ENCODE data around the gene CLMN.

Gene CLMN

DNA sequence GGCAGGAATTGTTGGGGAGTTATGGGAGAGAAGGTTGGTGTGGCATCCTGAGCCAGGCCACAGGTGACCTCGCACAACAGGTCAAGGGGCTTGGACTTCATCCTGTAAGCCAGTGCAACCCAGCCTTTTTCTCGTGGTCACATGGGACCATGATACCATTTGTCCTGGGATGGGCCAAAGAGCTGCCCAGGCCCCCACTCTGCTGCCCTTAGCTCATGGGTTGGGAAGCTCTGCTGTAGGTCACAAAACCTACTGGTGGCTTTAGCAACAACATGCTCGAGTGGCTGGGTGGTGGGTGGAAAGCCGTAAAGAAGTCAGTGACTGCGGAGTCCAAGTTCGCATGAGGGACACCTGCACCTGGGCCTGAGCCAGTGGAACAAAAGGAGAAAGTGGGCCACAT lies 4.6 kb downstream of the CLMN start:
- DNase-seq (ENCODE audit: low read depth in 1 of 2, low spot score in 1 of 2), result no peak
- H3K4me3 ChIP-seq (replicated peaks; ENCODE audit: insufficient read depth, low read length), result no peak overlapping the region
- H3K27me3 ChIP-seq (ENCODE audit: insufficient read depth, poor library complexity, severe bottlenecking), result no peaks in the 10 kb centered on the region
- H3K27ac ChIP-seq (replicated peaks), result no peak overlapping the region
- TF ChIP-seq, protein P1, sequence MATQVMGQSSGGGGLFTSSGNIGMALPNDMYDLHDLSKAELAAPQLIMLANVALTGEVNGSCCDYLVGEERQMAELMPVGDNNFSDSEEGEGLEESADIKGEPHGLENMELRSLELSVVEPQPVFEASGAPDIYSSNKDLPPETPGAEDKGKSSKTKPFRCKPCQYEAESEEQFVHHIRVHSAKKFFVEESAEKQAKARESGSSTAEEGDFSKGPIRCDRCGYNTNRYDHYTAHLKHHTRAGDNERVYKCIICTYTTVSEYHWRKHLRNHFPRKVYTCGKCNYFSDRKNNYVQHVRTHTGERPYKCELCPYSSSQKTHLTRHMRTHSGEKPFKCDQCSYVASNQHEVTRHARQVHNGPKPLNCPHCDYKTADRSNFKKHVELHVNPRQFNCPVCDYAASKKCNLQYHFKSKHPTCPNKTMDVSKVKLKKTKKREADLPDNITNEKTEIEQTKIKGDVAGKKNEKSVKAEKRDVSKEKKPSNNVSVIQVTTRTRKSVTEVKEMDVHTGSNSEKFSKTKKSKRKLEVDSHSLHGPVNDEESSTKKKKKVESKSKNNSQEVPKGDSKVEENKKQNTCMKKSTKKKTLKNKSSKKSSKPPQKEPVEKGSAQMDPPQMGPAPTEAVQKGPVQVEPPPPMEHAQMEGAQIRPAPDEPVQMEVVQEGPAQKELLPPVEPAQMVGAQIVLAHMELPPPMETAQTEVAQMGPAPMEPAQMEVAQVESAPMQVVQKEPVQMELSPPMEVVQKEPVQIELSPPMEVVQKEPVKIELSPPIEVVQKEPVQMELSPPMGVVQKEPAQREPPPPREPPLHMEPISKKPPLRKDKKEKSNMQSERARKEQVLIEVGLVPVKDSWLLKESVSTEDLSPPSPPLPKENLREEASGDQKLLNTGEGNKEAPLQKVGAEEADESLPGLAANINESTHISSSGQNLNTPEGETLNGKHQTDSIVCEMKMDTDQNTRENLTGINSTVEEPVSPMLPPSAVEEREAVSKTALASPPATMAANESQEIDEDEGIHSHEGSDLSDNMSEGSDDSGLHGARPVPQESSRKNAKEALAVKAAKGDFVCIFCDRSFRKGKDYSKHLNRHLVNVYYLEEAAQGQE (IDR thresholded peaks at IDR 0.05; ENCODE audit: insufficient replicate concordance, low read depth), result no peak

DNA sequence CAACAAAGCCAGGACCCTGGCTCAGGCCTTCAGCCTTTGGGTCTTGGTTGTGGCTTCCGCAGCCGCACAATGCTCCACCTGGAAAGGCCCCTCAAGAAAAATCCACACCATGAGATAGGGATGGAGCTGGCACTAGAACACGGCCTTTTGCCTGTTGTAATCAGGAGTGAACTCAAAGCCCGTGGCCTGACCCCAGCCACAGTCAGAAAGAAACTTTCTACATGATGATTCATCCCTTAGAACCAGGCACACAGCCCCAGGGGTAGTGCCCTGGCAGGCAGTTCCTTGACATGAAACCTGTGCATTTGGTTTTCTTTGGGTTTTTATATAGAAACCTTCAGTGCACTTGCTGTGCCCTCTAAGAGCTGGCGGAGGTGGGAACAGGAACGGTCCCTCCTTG lies 5.1 kb downstream of the CLMN start:
- Histone ChIP-seq H3K27me3 (ENCODE audit: insufficient read depth, poor library complexity, severe bottlenecking) (no peaks in the 10 kb centered on the region), H3K27ac (replicated peaks) (peak overlapping the region; percentile 61), H3K4me3 (replicated peaks; ENCODE audit: insufficient read depth, low read length) (no peak overlapping the region)
- DNase-seq (ENCODE audit: low read depth in 1 of 2, low spot score in 1 of 2), result peak; percentile 41 to 62
- TF ChIP-seq, protein P1 (IDR thresholded peaks at IDR 0.05; ENCODE audit: insufficient replicate concordance, low read depth), result no peak
- TF ChIP-seq, protein P2, sequence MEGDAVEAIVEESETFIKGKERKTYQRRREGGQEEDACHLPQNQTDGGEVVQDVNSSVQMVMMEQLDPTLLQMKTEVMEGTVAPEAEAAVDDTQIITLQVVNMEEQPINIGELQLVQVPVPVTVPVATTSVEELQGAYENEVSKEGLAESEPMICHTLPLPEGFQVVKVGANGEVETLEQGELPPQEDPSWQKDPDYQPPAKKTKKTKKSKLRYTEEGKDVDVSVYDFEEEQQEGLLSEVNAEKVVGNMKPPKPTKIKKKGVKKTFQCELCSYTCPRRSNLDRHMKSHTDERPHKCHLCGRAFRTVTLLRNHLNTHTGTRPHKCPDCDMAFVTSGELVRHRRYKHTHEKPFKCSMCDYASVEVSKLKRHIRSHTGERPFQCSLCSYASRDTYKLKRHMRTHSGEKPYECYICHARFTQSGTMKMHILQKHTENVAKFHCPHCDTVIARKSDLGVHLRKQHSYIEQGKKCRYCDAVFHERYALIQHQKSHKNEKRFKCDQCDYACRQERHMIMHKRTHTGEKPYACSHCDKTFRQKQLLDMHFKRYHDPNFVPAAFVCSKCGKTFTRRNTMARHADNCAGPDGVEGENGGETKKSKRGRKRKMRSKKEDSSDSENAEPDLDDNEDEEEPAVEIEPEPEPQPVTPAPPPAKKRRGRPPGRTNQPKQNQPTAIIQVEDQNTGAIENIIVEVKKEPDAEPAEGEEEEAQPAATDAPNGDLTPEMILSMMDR (IDR thresholded peaks at IDR 0.05; ENCODE audit: insufficient read depth, low read length), result no peak
- TF ChIP-seq POLR2AphosphoS5 (IDR thresholded peaks at IDR 0.05; ENCODE audit: low read depth), result no peak
- no peak for TF ChIP-seq SPI1 (IDR thresholded peaks at IDR 0.05; ENCODE audit: borderline replicate concordance, low read depth)
- no peak for TF ChIP-seq GABPA (IDR thresholded peaks at IDR 0.05; ENCODE audit: low read depth)

DNA sequence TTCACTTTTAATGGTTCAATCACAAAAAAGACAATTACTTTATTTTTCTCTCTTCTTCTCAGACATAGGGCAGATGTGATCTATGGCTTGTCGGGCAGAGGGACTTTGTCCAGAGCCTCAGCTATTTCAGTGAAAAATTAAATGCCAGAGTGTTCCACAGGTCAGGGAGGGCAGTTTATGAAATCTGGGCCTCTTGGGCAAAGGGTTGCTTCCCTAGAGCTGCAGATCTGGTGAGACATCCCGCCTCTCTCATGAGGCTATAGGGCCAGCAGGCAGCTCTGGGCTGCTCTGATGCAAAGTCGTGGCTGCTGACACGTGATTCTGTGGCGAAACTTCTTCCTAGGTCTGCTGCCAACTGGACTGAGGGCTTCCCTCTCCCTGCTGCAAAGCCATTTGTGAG lies 6.0 kb downstream of the CLMN start:
- Histone ChIP-seq H3K27me3 (ENCODE audit: insufficient read depth, poor library complexity, severe bottlenecking) (no peaks in the 10 kb centered on the region), H3K27ac (replicated peaks) (peak overlapping the region; percentile 61), H3K4me3 (replicated peaks; ENCODE audit: insufficient read depth, low read length) (no peak overlapping the region)
- peak; percentile 85 to 95 for DNase-seq (ENCODE audit: low read depth in 1 of 2, low spot score in 1 of 2)
- TF ChIP-seq SPI1 (IDR thresholded peaks at IDR 0.05; ENCODE audit: borderline replicate concordance, low read depth) (no peak), GABPA (IDR thresholded peaks at IDR 0.05; ENCODE audit: low read depth) (no peak), POLR2AphosphoS5 (IDR thresholded peaks at IDR 0.05; ENCODE audit: low read depth) (no peak)
- TF ChIP-seq, protein P1 (IDR thresholded peaks at IDR 0.05; ENCODE audit: insufficient replicate concordance, low read depth), result no peak
- TF ChIP-seq, protein P2 (IDR thresholded peaks at IDR 0.05; ENCODE audit: insufficient read depth, low read length), result no peak

DNA sequence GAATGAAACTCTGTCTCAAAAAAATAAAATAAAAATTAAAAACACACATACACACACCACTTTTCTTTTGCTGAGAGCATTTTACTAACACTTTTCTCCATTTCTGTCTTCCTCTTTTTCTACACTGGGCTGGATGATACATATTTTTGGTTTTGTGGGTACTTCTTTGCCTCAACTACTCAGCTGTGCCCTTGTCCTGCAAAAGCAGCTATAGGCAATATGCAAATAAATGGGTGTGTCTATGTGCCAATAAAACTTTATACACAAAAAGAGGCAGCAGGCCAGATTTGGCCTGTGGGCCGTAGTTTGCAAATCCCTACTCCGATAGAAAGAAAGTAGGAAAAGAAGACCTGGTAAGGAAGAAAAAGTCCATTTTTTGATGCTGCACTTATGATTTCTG lies 6.5 kb downstream of the CLMN start:
- Histone ChIP-seq H3K27me3 (ENCODE audit: insufficient read depth, poor library complexity, severe bottlenecking) (no peaks in the 10 kb centered on the region), H3K4me3 (replicated peaks; ENCODE audit: insufficient read depth, low read length) (no peak overlapping the region), H3K27ac (replicated peaks) (peak overlapping the region; percentile 61)
- no peak for DNase-seq (ENCODE audit: low read depth in 1 of 2, low spot score in 1 of 2)
- TF ChIP-seq, protein P2 (IDR thresholded peaks at IDR 0.05; ENCODE audit: insufficient read depth, low read length), result no peak
- peak; percentile 71 for TF ChIP-seq SPI1 (IDR thresholded peaks at IDR 0.05; ENCODE audit: borderline replicate concordance, low read depth)
